GM18951 (cell line): ENCODE measurements around the gene DRD3.

Experiments
- POLR2A ChIP-seq: IDR thresholded peaks from 4 replicates; pipeline ENCODE4 v1.6.1; 2011; ENCODE audit warnings: mild to moderate bottlenecking; ENCODE audit not compliant: insufficient read length, insufficient read depth; ENCODE audit errors: extremely low read depth
- in situ Hi-C: fragments of 300-500 bp; cut with MboI; formaldehyde crosslinking; loops from one replicate; pipeline ENCODE4 v1.12.0; 2022; ENCODE audit warnings: low sequenced_read_pairs, mixed read lengths, inconsistent platforms; ENCODE audit not compliant: unreplicated experiment

DRD3 gene

GRCh38 chr3:114213292-114213626 is 34.4 kb upstream of the DRD3 start:
- TF ChIP-seq POLR2A = no peak
- in situ Hi-C loops = no loop called here

DNA sequence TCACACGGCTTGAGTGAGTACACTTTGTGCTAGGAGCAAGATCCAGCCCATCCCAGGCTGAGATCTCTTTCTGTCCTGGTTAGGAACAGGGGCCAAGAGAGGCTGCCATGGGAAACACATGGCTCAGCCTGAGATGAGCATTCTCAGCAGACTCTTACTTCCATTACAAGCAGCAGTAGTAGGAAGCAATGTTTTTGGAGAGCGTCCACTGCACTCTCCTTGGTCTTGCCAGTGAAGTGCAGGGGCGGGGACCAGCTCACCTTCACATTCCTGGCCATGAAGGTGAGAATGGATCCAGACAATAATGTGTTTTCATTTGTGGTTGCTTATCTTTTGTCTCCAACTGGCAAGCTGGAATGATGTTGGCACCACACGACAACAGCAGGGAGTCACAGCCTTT is 33.8 kb upstream of the DRD3 start:
- TF ChIP-seq POLR2A = no peak
- in situ Hi-C loops = no loop called here

GRCh38 chr3:114207768-114208167 is 28.9 kb upstream of the DRD3 start:
- in situ Hi-C loops = no loop called here
- TF ChIP-seq POLR2A = no peak

- no peak for TF ChIP-seq POLR2A
- in situ Hi-C loops = no loop called here
Observed at GRCh38 chr3:114206342-114206741, 27.5 kb upstream of the DRD3 start.

GRCh38 chr3:114205541-114205940 is 26.7 kb upstream of the DRD3 start:
- in situ Hi-C loops = no loop called here
- TF ChIP-seq POLR2A = no peak

- TF ChIP-seq POLR2A = no peak
- in situ Hi-C loops = no loop called here
Observed at GRCh38 chr3:114194750-114195149, 15.9 kb upstream of the DRD3 start.

DNA sequence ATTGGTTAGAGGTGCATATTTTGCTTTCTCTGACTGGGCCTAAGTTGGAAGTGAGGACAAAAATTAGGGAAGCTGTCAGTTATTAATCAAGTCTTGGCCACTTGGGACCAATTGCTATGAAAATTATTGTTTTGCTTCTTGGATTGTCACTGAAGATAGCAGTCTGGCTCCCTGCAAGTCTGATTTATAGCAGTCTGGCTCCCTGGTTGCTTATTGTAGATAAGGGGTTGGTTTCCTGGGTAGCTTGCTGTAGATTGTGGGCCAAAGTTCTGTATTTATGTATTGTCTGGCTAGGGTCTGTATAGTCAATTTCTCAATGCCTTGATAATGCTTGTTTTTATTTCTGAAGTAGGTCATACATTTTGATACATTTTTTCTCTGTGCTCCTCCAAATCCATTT is 13.3 kb upstream of the DRD3 start:
- in situ Hi-C loops = no loop called here
- TF ChIP-seq POLR2A = no peak

DNA sequence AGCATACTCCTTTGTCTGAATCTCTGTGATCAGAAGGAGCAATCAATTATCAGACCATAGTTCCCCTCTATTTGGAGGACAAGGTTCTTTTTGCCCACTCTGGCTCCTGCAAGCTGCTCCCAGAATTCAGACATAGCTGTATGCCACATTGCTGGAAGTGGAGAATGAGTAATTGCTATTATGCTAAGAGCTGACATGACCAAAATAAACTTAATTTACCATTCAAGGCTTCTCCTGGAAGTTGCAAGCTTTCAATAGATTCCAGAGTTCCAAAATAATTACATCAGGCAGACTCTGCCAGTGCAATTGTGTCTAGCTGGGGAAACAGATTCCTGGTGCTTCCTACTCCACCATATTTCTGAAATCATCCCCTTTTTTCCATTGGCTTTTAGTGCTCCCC is 7.6 kb upstream of the DRD3 start:
- in situ Hi-C loops = no loop called here

GRCh38 chr3:114179575-114179974 is 723 bp upstream of the DRD3 start:
- in situ Hi-C loops = no loop called here
- no peak for TF ChIP-seq POLR2A

More for the DNA sequence above, 7.6 kb upstream of the DRD3 start:
- no peak for TF ChIP-seq POLR2A

- in situ Hi-C loops = no loop called here
- TF ChIP-seq POLR2A = no peak
Observed at GRCh38 chr3:114176890-114177289, 2.0 kb downstream of the DRD3 start.

DNA sequence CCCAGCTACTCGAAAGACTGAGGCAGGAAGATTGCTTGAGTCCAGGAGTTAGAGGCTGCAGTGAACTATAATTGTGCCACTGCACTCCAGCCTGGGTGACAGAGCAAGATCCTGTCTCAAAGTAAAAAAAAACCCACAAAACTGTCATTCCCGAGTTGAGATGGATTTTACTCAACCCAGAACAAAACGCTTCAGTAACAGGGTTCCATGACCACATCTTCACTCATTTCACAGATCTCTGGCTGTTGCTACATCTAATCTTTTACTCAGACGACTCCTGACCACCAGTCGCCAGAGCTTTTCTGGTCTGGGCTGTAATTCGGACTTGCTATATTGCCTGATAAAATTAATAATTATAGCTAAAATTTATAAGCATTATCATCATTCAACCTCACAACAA is 2.4 kb downstream of the DRD3 start:
- in situ Hi-C loops = no loop called here
- no peak for TF ChIP-seq POLR2A

DNA sequence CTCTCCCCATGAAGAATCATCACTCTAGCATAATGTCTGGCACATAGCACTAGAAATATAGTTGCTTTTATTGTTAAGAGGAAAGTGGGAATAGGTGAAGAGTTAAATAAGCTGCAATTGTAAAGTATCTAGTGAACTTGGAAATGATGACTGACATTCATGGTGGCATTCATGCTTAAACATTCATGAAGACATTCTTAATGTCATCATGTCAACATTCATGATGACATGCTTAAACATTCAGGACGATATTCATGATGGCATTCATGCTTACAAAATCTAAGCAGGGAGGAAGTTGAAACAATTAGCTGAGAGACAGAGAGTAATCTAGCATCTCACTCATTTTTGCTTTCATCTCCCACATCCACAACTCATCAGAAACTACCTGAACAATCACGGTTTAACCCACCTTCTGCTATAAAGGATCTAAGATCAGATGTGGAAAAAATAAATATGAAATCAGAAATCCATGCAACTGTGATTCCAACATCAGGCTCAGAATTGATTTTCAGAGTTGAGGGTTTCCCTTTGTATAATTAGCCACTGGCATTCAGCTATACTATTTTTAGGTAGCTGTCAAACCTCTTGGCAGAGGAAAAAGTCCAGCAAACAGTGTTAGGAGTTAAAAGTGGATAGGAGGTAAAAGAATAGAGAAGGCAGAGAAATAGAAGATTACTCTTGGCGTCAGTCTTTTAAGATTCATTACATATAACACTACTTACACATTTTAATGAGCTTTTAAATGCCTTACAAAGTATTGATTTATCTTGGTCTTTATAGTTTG is 3.5 kb downstream of the DRD3 start:
- in situ Hi-C loops = no loop called here
- TF ChIP-seq POLR2A = no peak

DNA sequence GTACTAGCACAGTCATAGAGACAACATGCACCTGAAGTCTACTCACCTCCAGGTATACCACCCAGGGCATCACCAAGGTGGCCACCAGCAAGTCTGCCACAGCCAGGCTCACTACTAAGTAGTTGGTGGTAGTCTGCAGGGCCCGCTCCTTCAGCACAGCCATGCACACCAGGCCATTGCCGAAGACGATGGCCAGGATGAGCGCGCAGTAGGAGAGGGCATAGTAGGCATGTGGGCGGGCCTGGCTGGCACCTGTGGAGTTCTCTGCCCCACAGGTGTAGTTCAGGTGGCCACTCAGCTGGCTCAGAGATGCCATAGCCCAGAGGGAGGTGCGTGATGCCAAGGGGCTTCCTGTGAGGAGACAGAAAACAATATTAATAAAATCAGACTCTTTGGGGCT is 7.2 kb downstream of the DRD3 start:
- in situ Hi-C loops = no loop called here
- no peak for TF ChIP-seq POLR2A

- in situ Hi-C loops = no loop called here
- no peak for TF ChIP-seq POLR2A
Observed at GRCh38 chr3:114168150-114168549, 10.7 kb downstream of the DRD3 start.

DNA sequence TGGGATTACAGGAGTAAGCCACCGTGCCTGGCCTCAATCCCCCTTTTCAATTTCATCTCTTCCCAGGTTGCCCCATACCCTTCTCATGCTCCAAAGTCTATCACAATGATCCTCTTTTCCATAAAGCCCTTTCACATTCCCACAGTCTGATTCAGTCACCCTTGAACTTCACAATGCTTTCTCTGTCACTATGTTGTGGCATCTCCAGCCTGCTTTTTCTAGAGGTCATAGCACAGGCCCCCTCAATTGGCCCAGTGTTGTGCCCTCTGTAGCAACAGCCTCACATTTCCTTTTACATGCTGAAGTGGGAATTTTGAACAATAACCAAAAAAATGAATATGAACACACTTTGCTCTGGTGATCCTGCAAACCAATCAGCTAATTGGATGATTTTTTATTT is 21.5 kb downstream of the DRD3 start:
- TF ChIP-seq POLR2A = no peak
- in situ Hi-C loops = loop anchor here (10.0 kb wide), 1 partner anchor 257 kb away; no protein-coding TSS in a partner anchor
